C1 segment of cervical spinal cord (tissue), 14 donors: Measurements from ENCODE around the gene VAMP5.
A peak's percentile ranks its signal among the peaks of the same experiment; 100 is the strongest.
"Not testable (repeated sequence)": the region's sequence is repeated elsewhere in the genome, so short reads cannot be mapped to it uniquely, and the experiment has no call there.

ENCODE experiments used
- DNase-seq, 14 donors: peaks; one replicate each; lab custom pipeline; 2025; lab: John Stamatoyannopoulos, UW

Gene VAMP5

GRCh38 chr2:85550486-85550885 lies 33.7 kb upstream of the VAMP5 start:
- DNase-seq: peak in 2 of 14 donors; percentile 18 to 28

GRCh38 chr2:85551698-85552678 lies 32.2 kb upstream of the VAMP5 start:
- DNase-seq: peak in 13 of 14 donors; percentile 2 to 78 (median 60)

GRCh38 chr2:85553184-85553583 lies 31.0 kb upstream of the VAMP5 start:
- no peak for DNase-seq

DNA sequence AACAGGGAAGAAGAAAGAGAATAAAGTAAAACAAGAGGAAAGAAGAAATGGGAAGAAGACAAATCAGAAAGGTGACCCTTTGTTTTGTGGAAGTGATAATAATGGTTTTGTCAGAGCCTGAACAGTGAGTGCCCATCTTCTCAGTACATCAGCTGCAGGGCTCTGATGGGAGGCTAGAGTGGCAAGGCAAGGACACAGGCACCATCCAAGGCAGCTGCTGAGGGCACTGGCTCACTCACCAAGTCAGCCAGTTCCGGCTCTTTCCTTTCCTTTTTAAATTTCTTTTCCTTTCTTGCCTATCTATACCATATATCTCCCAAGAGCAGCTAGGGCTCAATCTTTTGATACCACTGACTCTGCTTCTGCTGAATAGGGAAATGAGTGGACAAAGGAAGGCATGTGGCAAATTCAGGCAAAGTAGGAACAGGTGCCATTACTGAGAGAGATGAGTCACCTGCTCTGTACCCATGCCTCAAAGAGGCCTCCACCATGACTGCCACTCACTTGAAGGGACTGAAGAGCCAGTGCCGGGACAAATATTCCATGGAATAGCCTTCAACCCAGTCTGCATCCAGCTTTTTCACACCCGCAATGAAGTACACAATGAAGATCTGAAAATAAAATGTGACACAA lies 29.1 kb upstream of the VAMP5 start:
- DNase-seq: no peak

GRCh38 chr2:85557130-85557529 lies 27.1 kb upstream of the VAMP5 start:
- no peak for DNase-seq

DNA sequence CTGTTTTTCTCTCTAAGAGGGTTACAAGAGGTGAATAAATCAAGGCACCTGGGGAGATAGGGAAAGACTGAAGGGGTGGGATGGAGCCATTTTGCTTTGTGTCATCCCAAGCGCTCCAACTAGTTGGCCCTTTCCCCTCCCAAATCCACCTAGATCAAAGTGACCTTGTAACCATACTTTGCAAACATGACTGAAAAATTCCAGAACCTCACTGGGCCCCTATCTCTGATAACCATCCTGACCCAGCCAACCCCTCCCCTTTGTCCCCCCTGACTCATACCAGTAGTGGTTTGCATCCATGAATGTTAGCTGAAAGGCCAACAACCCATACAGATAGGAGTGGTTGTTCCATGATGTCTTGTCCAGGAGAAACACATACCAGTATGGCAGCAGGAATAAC lies 26.1 kb upstream of the VAMP5 start:
- no peak for DNase-seq

DNA sequence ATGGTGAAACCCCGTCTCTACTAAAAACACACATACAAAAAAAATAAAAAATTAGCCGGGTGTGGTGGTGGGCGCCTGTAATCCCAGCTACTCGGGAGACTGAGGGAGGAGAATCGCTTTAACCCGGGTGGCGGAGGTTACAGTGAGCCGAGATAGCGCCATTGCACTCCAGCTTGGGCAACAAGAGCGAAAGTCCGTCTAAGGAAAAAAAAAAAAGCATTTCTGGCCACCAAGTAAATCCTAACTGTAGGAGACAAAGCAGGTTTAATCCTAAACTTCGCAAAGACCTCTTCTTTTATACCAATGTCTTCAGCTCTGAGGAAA lies 23.9 kb upstream of the VAMP5 start:
- DNase-seq: not testable (repeated sequence)

- no peak for DNase-seq
These were observed 23.4 kb upstream of the VAMP5 start for GRCh38 chr2:85560812-85561279.

- DNase-seq: peak; percentile 54 to 95 (median 87)
These were observed 22.7 kb upstream of the VAMP5 start, which contains the start of gene GGCX for GRCh38 chr2:85561280-85562212. Gene GGCX, minus strand, starts transcription at chr2:85561493. Its CDS starts 65 bp downstream, at chr2:85561428.

DNA sequence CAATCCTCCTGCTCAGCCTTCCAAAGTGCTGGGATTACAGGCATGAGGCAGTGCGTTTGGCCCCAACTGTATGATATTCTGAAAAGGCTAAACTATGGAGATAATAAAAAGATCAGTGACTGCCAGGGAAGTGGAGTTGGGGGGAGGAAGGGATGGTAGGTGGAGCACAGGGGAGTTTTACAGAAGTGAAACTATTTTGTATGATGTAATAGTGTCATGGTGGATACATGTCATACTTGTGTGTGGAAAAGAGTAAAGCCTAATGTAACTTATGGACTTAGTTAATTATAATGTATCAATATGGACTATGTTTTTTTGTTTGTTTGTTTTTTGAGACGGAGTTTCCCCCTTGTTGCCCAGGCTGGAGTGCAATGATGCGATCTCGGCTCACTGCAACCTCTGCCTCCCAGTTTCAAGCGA lies 20.1 kb upstream of the VAMP5 start:
- no peak for DNase-seq

GRCh38 chr2:85566265-85566664 lies 18.0 kb upstream of the VAMP5 start:
- DNase-seq: no peak

- no peak for DNase-seq
These were observed 8.5 kb upstream of the VAMP5 start for GRCh38 chr2:85575739-85576138.

GRCh38 chr2:85577063-85577385 lies 7.2 kb upstream of the VAMP5 start:
- DNase-seq: no peak

GRCh38 chr2:85577386-85578242 lies 6.6 kb upstream of the VAMP5 start, which contains the start of gene VAMP8:
Gene VAMP8, plus strand, starts transcription at chr2:85577586. Its CDS starts 61 bp downstream, at chr2:85577647.
- DNase-seq: peak in 2 of 14 donors; percentile 48 to 53

DNA sequence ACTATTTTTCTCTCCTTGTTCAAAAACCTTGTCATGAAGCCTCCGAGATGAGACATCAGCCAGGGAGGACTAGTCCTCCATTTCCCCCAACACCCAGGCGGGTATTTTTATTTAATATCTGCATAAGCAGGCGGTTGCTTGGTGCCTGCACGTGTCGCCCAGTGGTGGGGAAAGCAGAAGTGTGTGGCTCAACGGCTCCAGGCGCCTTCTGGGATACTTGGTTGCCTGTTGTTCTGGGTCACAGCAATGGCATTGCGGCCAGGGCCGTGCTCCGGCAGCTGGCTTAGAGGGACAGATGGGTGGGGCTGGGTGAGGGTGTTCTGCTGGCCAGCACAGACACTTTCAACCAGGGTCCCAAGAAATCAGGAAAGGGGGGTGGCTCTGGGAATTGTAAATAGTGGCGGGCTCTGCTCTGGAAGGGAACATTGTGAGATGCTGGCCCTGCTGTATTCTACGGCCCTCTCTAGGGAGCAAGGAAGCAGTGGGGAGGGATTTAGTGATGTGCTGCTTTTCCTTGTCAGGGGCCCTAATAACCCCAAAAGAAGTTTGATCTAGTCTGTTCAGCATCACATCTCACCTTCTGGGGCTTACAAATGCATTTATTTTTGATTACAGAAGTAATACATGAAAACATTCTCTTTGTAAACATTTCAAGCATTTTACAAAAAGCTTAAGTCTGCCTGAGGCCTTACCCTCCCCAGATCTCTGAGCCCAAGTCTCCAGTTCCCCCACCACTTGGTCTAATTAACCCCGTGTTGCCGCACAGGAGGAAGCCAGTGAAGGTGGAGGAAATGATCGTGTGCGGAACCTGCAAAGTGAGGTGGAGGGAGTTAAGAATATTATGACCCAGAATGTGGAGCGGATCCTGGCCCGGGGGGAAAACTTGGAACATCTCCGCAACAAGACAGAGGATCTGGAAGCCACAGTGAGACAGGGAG lies 5.7 kb upstream of the VAMP5 start:
- peak in 4 of 14 donors; percentile 20 to 48 (median 30) for DNase-seq

- DNase-seq: peak in 2 of 14 donors; percentile 16 to 23
These were observed 4.8 kb upstream of the VAMP5 start for GRCh38 chr2:85579266-85579935.

GRCh38 chr2:85580206-85580605 lies 4.0 kb upstream of the VAMP5 start:
- no peak for DNase-seq

GRCh38 chr2:85582492-85582891 lies 1.7 kb upstream of the VAMP5 start:
- DNase-seq: peak in 3 of 14 donors; percentile 13 to 40 (median 22)
